Progenitor cell of endocrine pancreas (in vitro differentiated cells): ENCODE measurements around the gene STK39. TPM values are rescaled to one million over a fixed set of nuclear protein-coding genes. Genes with fewer than 3 reads are reported as not detected.

Source experiments
- DNase-seq: peaks from one replicate; pipeline ENCODE4 v3.0.0; 2021; ENCODE audit warnings: low spot score; ENCODE audit not compliant: unreplicated experiment
- H3K27ac Mint-ChIP-seq: 2 replicates; pipeline ENCODE4 v1.8.0; 2021; ENCODE audit warnings: mild to moderate bottlenecking, moderate library complexity, mixed read lengths
- H3K27me3 Mint-ChIP-seq: 2 replicates; pipeline ENCODE4 v1.8.0; 2021; ENCODE audit warnings: mixed read lengths
- H3K36me3 Mint-ChIP-seq: 2 replicates; pipeline ENCODE4 v1.8.0; 2022; ENCODE audit warnings: mixed read lengths; ENCODE audit not compliant: insufficient read depth
- H3K4me1 Mint-ChIP-seq: 2 replicates; pipeline ENCODE4 v1.8.0; 2021; ENCODE audit warnings: low read depth, mixed read lengths
- H3K4me3 Mint-ChIP-seq: 2 replicates; pipeline ENCODE4 v1.8.0; 2021; ENCODE audit warnings: low read depth, mild to moderate bottlenecking, moderate library complexity, mixed read lengths
- H3K9me3 Mint-ChIP-seq: 2 replicates; pipeline ENCODE4 v1.8.0; 2021; ENCODE audit warnings: low read depth, mixed read lengths
- total RNA-seq: library from RNA; stranded (reverse); gene quantifications from 2 replicates; pipeline ENCODE4 v1.2.1, GENCODE V29; 2021
- TF ChIP-seq, protein P1 (sequence below): fragments of 200-600 bp; sonication (generic); IDR thresholded peaks from one replicate; pipeline ENCODE4 v1.5.0; 2021; ENCODE audit warnings: antibody characterized with exemption, mild to moderate bottlenecking; ENCODE audit not compliant: unreplicated experiment

The STK39 gene
- total RNA-seq, 1 donor from 2014 or later: 22.9 TPM

DNA sequence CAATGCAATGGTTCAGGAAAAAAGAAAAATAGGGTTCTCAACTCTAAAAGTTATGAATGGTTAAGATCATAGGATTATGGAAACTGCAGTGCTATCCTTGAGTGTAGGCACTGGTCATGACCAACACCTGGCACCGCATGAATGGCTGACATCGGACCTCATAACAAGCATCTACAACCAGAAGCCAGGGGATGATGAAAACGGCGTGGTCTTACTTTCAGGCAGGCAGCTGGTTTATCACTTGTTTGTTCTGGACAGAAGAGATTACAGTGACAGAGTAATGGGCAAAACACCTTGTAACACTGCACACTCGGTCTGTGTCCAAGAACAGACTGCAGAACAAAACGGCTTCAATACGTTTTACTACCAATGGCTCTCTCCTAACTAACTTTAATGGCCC lies 132.8 kb downstream of the STK39 start:
- DNase-seq: no peak
- no peak overlapping the region for H3K4me3 Mint-ChIP-seq
- H3K4me1 Mint-ChIP-seq: peaks cover 5% of the 10 kb centered on the region
- H3K9me3 Mint-ChIP-seq: peaks cover 2% of the 10 kb centered on the region
- TF ChIP-seq, protein P1, sequence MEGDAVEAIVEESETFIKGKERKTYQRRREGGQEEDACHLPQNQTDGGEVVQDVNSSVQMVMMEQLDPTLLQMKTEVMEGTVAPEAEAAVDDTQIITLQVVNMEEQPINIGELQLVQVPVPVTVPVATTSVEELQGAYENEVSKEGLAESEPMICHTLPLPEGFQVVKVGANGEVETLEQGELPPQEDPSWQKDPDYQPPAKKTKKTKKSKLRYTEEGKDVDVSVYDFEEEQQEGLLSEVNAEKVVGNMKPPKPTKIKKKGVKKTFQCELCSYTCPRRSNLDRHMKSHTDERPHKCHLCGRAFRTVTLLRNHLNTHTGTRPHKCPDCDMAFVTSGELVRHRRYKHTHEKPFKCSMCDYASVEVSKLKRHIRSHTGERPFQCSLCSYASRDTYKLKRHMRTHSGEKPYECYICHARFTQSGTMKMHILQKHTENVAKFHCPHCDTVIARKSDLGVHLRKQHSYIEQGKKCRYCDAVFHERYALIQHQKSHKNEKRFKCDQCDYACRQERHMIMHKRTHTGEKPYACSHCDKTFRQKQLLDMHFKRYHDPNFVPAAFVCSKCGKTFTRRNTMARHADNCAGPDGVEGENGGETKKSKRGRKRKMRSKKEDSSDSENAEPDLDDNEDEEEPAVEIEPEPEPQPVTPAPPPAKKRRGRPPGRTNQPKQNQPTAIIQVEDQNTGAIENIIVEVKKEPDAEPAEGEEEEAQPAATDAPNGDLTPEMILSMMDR: no peak
- no peak overlapping the region for H3K27ac Mint-ChIP-seq
- H3K27me3 Mint-ChIP-seq: no peaks in the 10 kb centered on the region
- H3K36me3 Mint-ChIP-seq: peaks cover 21% of the 10 kb centered on the region

DNA sequence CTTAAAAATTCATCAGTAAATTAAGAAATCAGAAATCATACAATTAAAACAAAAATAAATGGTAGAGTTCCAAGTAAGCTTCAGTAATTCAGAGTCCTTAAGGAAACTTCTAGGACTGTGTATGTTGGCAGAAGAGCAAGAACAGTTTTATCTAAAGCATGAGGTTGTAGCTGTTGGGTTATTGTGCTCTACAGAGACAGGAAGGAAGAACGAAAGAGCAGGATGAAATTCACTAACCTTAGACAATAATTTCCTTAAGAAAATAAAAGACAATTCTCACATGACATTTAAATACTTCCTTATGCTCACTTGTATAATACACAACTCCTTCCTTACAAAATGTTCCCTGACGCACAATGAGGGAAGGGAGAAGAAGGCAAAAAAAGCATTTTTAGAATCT lies 133.4 kb downstream of the STK39 start:
- peaks cover 5% of the 10 kb centered on the region for H3K4me1 Mint-ChIP-seq
- no peak overlapping the region for H3K4me3 Mint-ChIP-seq
- H3K36me3 Mint-ChIP-seq: peaks cover 21% of the 10 kb centered on the region
- TF ChIP-seq, protein P1: no peak
- DNase-seq: no peak
- no peaks in the 10 kb centered on the region for H3K27me3 Mint-ChIP-seq
- H3K9me3 Mint-ChIP-seq: peaks cover 2% of the 10 kb centered on the region
- no peak overlapping the region for H3K27ac Mint-ChIP-seq

DNA sequence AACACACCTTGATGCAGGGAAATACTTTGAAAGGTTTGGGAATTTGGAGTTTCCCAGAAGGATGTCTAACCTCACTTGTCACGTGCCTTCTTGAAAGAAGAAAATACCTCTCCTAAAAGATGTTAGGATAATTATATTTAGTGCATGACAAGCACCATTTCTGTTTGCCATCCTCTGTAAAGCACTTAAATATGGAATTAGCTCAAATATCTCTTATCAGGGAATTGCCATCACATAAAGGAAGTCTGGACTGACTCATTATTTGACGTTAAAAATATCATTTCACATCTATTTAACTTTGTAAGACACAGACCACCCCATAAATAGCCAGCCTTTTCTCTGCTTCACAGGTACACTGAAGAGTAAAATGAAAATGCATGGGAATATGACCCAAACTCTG lies 140.1 kb downstream of the STK39 start:
- Mint-ChIP-seq H3K4me3 (no peak overlapping the region), H3K4me1 (peaks cover 6% of the 10 kb centered on the region)
- no peak for DNase-seq

DNA sequence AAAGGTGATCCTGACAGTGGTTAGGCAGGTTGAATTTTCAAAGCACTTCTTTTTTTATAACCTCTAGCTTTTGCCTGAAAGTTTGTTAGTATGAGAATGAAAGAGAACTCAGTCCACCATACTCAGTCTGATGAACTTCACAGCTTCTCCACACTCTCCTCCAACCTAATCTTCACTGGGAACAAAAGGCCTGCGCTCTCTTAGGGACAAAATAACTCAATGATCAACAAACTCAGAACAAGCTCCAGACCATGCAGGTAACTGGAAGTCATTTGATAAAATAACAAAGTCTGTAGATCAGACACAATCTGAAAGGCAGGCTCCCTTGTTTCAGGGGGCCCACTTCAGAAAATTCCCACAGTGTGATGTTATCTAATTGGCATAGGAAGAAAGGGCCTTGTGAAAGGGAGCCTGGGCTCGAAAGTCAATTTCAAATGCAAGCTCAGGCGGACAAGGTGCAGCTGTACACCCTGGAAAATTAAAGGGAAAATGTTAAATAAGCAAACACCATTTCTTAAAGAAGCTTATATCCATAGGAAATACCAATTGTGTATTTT lies 142.2 kb downstream of the STK39 start:
- H3K27ac Mint-ChIP-seq: peak overlapping the region; percentile 19
- H3K4me3 Mint-ChIP-seq: no peak overlapping the region
- no peak for DNase-seq
- H3K27me3 Mint-ChIP-seq: no peaks in the 10 kb centered on the region
- peaks cover 26% of the 10 kb centered on the region for H3K36me3 Mint-ChIP-seq
- TF ChIP-seq, protein P1: no peak
- peaks cover 8% of the 10 kb centered on the region for H3K9me3 Mint-ChIP-seq
- H3K4me1 Mint-ChIP-seq: peaks cover 6% of the 10 kb centered on the region

More for the DNA sequence above, 140.1 kb downstream of the STK39 start:
- TF ChIP-seq, protein P1: no peak
- Mint-ChIP-seq H3K36me3 (peaks cover 21% of the 10 kb centered on the region), H3K27ac (no peak overlapping the region), H3K27me3 (no peaks in the 10 kb centered on the region), H3K9me3 (peaks cover 5% of the 10 kb centered on the region)

DNA sequence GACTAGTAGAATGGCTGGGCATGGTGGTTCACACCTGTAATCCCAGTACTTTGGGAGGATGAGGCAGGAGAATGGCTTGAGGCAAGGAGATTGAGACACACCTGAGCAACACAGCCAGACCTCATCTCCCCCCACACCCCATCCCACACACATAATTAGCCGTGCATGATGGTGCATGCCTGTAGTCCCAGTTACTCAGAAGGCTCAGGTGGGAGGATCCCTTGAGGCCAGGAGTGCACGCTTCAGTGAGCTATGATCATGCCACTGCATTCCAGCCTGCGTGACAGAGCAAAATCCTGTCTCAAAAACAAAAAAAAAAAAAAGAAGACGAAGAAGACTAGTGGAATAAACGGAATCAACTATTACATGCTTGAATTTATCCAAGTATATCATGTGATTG lies 150.0 kb downstream of the STK39 start:
- no peak overlapping the region for H3K27ac Mint-ChIP-seq
- DNase-seq: no peak

More for the DNA sequence above, 150.0 kb downstream of the STK39 start:
- Mint-ChIP-seq H3K36me3 (peaks cover 13% of the 10 kb centered on the region), H3K4me1 (no peaks in the 10 kb centered on the region), H3K27me3 (no peaks in the 10 kb centered on the region), H3K9me3 (peaks cover 3% of the 10 kb centered on the region), H3K4me3 (no peak overlapping the region)
- TF ChIP-seq, protein P1: no peak
